Measurements from ENCODE around the gene TSSK2.

- no peak for TF ChIP-seq CTCF (IDR thresholded peaks at IDR 0.05)
- no peak for TF ChIP-seq POLR2AphosphoS5 (IDR thresholded peaks at IDR 0.05; ENCODE audit: low read depth, low read length)
- no peak for TF ChIP-seq REST (IDR thresholded peaks at IDR 0.05; ENCODE audit: insufficient read depth in 1 of 2, low read depth in 2 of 2, low read length in 1 of 2)
- no peak for TF ChIP-seq SIN3A (IDR thresholded peaks at IDR 0.05; ENCODE audit: borderline replicate concordance, insufficient read depth, low read depth, low read length)
These were observed 14.0 kb upstream of the TSSK2 start for GRCh38 chr22:19117111-19117512.
